HEK293T (cell line): ENCODE results near the gene PCSK5.
"Not testable (repeated sequence)": the region's sequence is repeated elsewhere in the genome, so short reads cannot be mapped to it uniquely, and the experiment has no call there.

Experiments
- FOXA1 ChIP-seq: fragments of 450-650 bp; IDR thresholded peaks from 2 replicates; pipeline ENCODE4 v1.6.1; 2016; ENCODE audit warnings: mild to moderate bottlenecking
- FOXK2 ChIP-seq: fragments of 450-650 bp; IDR thresholded peaks from 2 replicates; pipeline ENCODE4 v1.6.1; 2016; ENCODE audit warnings: mild to moderate bottlenecking
- L3MBTL2 ChIP-seq: fragments of 450-650 bp; conservative IDR thresholded peaks from 2 replicates; pipeline ENCODE4 v1.6.1; 2016; ENCODE audit warnings: mild to moderate bottlenecking
- SP1 ChIP-seq: fragments of 450-650 bp; IDR thresholded peaks from 2 replicates; pipeline ENCODE4 v1.6.1; 2017

GRCh38 chr9:75868526-75868925 lies 21.9 kb upstream of the PCSK5 start:
- not testable (repeated sequence) for TF ChIP-seq FOXA1, L3MBTL2, FOXK2, SP1
